Measurements from ENCODE around the gene PTPRE. TPM values are rescaled to one million over a fixed set of nuclear protein-coding genes. Genes with fewer than 3 reads are reported as not detected.

PTPRE gene
- total RNA-seq, 1 donor from 2014 or later, result 19.8 TPM

- DNase-seq, result no peak
Observed at GRCh38 chr10:128047351-128047750, 140.4 kb downstream of the PTPRE start.

- DNase-seq, result no peak
Observed at GRCh38 chr10:128047991-128048818, 141.3 kb downstream of the PTPRE start.

- DNase-seq, result no peak
Observed at GRCh38 chr10:128048819-128049210, 141.9 kb downstream of the PTPRE start.

- DNase-seq, result no peak
Observed at GRCh38 chr10:128049226-128050120, 142.6 kb downstream of the PTPRE start.

- no peak for DNase-seq
Observed at GRCh38 chr10:128050121-128050516, 143.2 kb downstream of the PTPRE start.

GRCh38 chr10:128050936-128051335 is 144.0 kb downstream of the PTPRE start:
- no peak for DNase-seq

GRCh38 chr10:128051548-128051947 is 144.6 kb downstream of the PTPRE start:
- no peak for DNase-seq

- no peak for DNase-seq
Observed at GRCh38 chr10:128052696-128053095, 145.8 kb downstream of the PTPRE start.

- no peak for DNase-seq
Observed at GRCh38 chr10:128053356-128053755, 146.5 kb downstream of the PTPRE start.

GRCh38 chr10:128054163-128054970 is 147.5 kb downstream of the PTPRE start:
- no peak for DNase-seq

GRCh38 chr10:128055061-128055868 is 148.4 kb downstream of the PTPRE start:
- DNase-seq, result no peak

GRCh38 chr10:128056303-128057050 is 149.6 kb downstream of the PTPRE start:
- no peak for DNase-seq

GRCh38 chr10:128058106-128058749 is 151.3 kb downstream of the PTPRE start:
- no peak for DNase-seq

GRCh38 chr10:128058750-128059134 is 151.8 kb downstream of the PTPRE start:
- DNase-seq, result no peak

GRCh38 chr10:128059266-128059981 is 152.5 kb downstream of the PTPRE start:
- no peak for DNase-seq

GRCh38 chr10:128059982-128060293 is 153.0 kb downstream of the PTPRE start:
- no peak for DNase-seq

- no peak for DNase-seq
Observed at GRCh38 chr10:128060341-128061250, 153.7 kb downstream of the PTPRE start.
